ENCODE data around the gene LUZP1.

Gene LUZP1

DNA sequence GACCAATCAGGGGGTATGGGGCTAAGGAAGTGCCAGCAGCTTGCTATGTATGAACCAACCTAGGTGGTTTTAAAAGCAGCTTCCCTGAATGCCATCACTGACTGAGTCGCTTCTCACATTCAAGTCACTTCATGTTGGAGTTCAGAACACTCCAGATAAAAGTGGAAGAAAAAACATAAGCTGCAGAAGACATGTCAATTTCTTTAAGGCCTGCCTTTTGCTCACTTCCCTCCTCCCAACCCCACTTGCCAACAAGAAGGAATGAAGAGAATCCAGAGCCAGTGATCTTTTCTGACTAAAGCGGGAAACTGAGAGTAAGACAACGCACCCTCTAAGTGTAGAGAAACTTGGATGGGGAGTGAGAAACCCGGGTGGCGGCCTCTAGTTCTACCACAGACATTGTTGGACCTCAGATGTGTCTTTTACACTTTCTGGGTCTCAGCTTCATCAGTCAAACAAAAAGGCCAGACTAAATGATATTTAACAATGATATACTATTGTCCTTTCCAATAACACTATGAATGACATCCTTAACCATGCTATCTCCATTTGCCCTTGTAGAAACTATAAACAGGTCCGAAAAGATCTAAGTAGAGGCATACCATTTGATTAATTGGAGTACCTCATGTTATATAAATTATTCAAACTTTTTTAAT lies 54.1 kb downstream of the LUZP1 start:
- no peak for DNase-seq

DNA sequence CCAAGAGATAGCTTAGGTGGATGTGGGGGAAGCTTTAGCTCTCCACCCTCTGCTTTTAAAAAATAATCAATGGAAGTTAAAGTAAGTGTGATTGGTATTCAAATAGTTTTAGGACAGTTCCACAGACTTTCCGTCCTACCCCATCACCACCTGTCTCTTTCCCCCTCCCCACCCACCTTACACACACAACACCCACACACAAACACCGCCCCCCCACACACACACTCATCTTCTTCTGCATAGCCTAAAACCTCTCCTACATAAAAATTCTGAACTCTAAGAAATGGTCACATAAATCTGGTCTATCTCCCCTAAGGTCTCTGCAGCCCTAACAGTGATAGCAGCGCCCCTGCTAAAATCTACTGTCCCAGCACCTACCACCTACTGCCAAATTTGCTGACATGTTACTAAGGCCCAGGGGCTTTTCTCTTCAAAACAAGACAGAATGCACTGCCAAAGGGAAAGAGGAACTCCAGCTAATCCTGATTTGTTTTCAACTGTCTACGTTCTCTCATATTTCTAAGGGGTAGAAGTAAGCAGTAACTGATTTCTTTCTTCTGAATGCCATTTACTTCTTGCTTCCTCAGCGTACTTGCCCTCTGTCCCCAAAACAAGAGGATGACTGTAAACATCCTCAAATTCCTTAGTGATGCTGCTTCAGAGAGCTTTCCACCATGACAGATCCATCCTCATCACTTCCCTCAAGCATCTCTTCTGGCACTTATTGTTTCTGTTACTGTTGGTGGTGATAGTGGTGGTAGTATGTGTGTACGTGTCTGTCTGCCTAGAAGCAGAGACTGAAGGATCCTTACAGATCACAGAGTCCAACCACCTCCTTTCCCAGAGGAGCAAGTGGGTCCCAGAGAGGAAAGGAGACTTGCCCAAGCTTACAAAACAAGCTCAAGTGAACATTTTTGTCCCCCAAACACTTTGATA lies 56.8 kb downstream of the LUZP1 start:
- DNase-seq: no peak

DNA sequence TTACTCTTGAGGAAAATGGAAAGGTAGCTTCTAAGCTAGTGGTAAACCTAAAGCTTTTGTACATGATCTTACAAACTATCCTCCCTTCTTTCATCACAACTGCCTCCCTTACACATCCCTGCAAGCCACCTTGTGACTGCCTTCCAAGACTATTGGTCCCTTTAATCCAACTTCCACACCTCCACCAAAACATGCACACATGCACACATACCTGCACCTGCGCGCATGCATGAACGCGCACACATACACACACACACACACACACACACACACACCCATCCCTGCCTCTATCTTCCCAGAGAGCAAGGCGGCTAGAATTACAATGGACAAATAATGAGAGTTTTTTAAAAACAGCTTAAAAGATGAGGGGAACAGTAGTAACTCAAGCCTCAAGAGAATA lies 58.3 kb downstream of the LUZP1 start:
- DNase-seq: no peak

- DNase-seq: no peak
These were observed 59.6 kb downstream of the LUZP1 start for GRCh38 chr1:23108918-23109533.

DNA sequence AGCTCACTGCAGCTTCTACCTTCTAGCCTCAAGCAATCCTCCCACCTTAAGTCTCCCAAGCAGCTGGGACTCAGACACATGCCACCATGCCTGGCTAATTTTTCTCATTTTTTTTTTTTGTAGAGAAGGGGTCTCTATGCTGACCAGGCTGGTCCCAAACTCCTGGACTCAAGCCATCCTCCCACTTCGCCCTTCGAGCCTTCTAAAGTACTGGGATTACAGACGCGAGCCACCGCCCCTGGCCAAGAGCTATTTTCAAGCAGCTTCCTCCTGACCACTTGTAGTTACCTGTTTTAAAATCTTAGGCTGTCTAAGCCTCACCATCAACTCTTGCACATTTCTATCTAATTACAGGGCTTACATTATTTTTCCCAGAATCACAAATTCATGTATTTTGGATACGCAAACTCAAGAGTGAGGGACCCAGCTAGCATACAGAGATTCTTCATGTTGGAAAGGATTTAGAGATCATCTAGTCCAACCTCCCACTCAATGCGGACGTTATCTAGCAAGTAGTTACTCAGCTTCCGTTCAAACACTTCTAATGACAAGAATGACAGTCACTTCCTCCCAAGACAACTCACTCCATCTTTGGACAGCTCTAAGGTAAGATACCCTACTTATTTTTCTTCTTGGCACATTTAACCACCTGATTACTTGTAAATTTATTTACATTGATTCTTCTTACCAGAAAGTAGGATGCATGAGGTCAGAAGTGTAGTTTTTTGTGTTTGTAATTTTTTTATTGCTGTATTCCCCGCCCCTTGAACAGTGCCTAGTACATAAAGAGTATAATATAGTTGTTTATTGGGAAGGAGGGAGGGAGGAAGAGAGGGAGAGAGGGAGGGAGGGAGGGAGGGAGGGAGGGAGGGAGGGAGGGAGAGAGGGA lies 65.4 kb downstream of the LUZP1 start:
- DNase-seq: peak in 1 of 2 donors; percentile 27

- DNase-seq: no peak
These were observed 66.4 kb downstream of the LUZP1 start for GRCh38 chr1:23102289-23102688.

DNA sequence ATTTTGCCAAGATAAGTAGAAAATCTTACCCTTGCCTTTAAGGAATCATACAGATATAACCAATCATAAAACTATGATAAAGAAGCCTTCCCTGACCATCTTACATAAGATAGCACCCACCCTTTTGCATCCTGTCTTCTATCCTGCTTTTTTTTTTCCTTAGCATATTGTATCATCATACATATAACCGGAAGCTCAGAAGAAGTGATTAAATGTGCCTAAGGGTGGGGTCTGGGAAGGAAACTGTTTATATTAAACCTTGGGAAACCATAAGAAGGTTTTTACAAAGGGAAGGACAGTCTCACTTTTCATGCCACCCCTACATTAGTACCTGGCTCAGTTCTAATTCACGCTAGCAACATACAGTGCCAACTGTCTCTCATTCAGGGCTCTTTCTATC lies 66.8 kb downstream of the LUZP1 start:
- DNase-seq: no peak

GRCh38 chr1:23101101-23101827 lies 67.4 kb downstream of the LUZP1 start:
- DNase-seq: no peak

- DNase-seq: no peak
These were observed 68.4 kb downstream of the LUZP1 start for GRCh38 chr1:23100074-23100748.

- DNase-seq: no peak
These were observed 69.5 kb downstream of the LUZP1 start for GRCh38 chr1:23099171-23099536.

- DNase-seq: peak; percentile 34 to 37
These were observed 70.0 kb downstream of the LUZP1 start for GRCh38 chr1:23098463-23099170.

DNA sequence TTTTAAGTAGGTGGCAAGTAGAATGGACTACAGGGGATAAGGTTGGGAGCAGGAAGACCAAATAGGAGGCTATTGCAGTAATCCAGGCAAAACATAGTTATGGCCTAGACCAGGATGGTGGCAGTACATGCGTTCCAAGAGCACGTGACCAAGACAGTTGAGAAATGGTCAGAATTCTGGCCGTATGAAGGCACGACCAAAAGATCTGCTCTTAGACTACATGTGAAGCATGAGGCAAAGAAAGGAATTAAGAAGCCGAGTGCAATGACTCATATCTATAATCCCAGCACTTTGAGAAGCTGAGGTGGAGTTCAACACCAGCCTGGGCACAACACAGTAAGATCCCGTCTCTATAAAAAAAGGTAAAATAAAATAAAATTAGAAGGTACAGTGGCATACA lies 71.3 kb downstream of the LUZP1 start:
- no peak for DNase-seq

DNA sequence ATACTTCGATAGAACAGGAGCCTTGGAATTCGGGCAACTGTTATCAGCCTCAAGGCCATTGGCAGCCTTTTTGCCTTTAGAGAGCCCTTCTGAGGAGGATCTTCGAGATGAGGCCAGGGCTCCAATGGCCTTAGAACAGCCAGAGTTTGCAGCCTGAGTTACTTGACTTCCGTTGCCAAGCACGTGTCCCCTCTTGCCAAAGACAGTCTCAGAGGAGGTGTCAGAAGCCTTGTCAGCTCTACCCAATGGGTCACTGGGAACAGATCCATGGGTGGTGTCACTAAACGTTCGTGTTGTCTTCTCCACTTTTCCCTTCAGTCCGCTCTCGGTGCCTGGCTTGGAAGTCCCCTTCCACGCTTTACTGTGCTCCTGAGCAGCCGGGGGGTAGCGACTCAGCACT lies 76.2 kb downstream of the LUZP1 start:
- DNase-seq: no peak

GRCh38 chr1:23091545-23091944 lies 77.1 kb downstream of the LUZP1 start:
- DNase-seq: no peak

GRCh38 chr1:23090056-23090455 lies 78.6 kb downstream of the LUZP1 start:
- DNase-seq: no peak

- DNase-seq: no peak
These were observed 80.6 kb downstream of the LUZP1 start for GRCh38 chr1:23088027-23088426.

DNA sequence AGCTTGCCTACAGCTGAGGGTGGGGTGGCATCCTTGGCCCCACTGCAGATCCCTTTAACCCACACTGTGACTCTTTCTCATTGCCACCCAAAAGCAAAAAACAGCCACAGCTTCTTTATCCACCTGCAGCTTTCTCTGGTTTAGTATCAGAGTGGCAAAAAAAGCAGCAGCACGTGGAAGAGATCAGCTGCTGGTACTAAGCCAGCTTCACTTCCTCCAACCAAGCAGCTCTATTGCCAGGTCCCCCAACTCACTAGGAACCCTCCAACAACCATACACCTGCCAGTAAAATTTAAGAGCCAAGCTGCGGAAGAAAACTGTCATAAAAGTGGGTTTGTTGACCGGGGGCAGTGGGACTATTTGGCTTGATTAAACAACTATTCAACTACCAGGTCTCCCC lies 83.0 kb downstream of the LUZP1 start:
- no peak for DNase-seq

GRCh38 chr1:23084880-23085279 lies 83.8 kb downstream of the LUZP1 start:
- no peak for DNase-seq

DNA sequence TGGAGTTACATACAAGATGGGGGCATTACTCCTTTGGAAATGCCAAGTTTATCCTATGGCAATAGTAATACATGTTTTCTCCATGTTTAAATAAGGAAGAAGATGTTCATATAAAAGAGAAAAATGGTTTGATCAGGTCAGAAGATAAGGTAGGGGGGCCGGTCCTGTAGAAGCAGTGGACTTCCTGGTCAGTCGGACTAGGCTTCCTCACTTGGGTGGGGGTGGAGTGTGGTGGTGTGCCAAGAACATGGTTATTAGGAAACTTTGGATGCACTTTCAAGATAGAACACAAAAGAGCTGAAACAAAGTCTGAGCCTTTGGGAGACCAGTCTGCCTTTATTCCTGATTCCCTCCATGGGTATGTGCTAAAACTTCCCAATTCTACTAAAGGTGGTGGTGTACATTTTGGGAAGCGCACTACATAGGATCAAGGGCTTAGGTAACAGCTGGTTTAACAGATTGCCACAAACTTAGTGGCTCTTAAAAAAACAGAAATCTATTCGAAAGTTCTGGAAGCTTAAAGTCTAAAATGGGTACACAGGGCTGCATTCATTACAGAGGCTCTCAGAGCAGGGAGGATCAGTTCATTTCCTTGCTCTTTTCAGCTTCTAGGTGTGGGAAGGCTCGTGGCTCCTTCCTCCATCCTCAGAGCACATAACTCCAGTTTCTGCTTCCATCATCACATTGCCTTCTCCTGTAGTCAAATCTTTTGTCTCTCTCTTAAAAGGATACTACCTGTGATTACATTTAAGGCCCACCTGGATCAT lies 84.8 kb downstream of the LUZP1 start:
- DNase-seq: no peak

DNA sequence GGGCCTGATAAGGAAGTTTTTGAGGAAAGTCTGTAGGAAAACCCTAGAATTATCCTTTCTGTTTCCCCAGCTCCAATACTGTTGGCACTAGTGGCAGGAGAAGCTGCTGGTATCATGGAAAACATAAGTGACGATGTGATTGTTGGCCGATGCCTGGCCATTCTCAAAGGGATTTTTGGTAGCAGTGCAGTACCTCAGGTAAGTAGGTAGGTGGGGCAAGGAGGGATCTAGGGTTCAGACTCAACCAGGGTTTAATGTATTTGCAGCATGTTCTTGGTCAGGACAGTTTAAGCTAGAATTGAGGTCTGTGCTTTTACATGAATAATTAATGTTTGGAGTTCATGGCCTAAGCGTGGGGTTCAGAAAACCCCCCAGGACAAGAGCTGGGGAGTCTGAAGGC lies 87.3 kb downstream of the LUZP1 start:
- DNase-seq: no peak
